PFSK-1 (cell line): ENCODE measurements around the gene SPG11.

Source experiments
- POLR2AphosphoS5 ChIP-seq: IDR thresholded peaks from 2 replicates; pipeline ENCODE4 v1.6.1; 2012; ENCODE audit warnings: low read depth, mild to moderate bottlenecking, control low read depth, low read length, moderate library complexity
- REST ChIP-seq, 2 experiments: IDR thresholded peaks; 2 replicates each; pipeline versions ENCODE4 v1.6.1 to v1.8.0; 2011 to 2012; ENCODE audit warnings: low read depth in 2 of 2, low read length in 2 of 2, control low read depth in 1 of 2, inconsistent platforms in 1 of 2, mild to moderate bottlenecking in 1 of 2, moderate library complexity in 1 of 2; ENCODE audit not compliant: insufficient read depth in 1 of 2

- TF ChIP-seq POLR2AphosphoS5 (no peak), REST (IDR thresholded peaks at IDR 0.05; ENCODE audit: insufficient read depth in 1 of 2, low read depth in 2 of 2, low read length in 2 of 2) (no peak)
Measured at GRCh38 chr15:44573386-44573785, 90.1 kb downstream of the SPG11 start.
